ENCODE measurements around the gene ACSL5. TPM values are rescaled to one million over a fixed set of nuclear protein-coding genes. Genes with fewer than 3 reads are reported as not detected.
A peak's percentile ranks its signal among the peaks of the same experiment; 100 is the strongest.

The ACSL5 gene
- total and polyA plus RNA-seq, 2 experiments from 2014 or later, result not detected

GRCh38 chr10:112429147-112429546, 55.2 kb downstream of the ACSL5 start:
- TF ChIP-seq CREB1 (CRISPR knock-in tag; IDR thresholded peaks at IDR 0.05; ENCODE audit: low read depth) (no peak), CTCF (conservative IDR thresholded peaks at IDR 0.05; ENCODE audit: low read depth in 2 of 2) (no peak), ZNF114 (CRISPR knock-in tag; IDR thresholded peaks at IDR 0.05) (no peak), STAT1 (IDR thresholded peaks at IDR 0.05; ENCODE audit: unreplicated experiment) (no peak), ZNF331 (CRISPR knock-in tag; IDR thresholded peaks at IDR 0.05; ENCODE audit: low read depth) (no peak), EZH2 (IDR thresholded peaks at IDR 0.05; ENCODE audit: low read depth, unreplicated experiment) (no peak), POLR2AphosphoS5 (IDR thresholded peaks at IDR 0.05; ENCODE audit: low read depth) (no peak), ZNF462 (CRISPR knock-in tag; IDR thresholded peaks at IDR 0.05) (no peak), EZH2phosphoT487 (IDR thresholded peaks at IDR 0.05; ENCODE audit: unreplicated experiment) (no peak), NANOG (IDR thresholded peaks at IDR 0.05; ENCODE audit: borderline replicate concordance) (no peak), ETS1 (IDR thresholded peaks at IDR 0.05) (no peak), JUNB (IDR thresholded peaks at IDR 0.05; ENCODE audit: unreplicated experiment) (no peak)
- TF ChIP-seq, protein P1, sequence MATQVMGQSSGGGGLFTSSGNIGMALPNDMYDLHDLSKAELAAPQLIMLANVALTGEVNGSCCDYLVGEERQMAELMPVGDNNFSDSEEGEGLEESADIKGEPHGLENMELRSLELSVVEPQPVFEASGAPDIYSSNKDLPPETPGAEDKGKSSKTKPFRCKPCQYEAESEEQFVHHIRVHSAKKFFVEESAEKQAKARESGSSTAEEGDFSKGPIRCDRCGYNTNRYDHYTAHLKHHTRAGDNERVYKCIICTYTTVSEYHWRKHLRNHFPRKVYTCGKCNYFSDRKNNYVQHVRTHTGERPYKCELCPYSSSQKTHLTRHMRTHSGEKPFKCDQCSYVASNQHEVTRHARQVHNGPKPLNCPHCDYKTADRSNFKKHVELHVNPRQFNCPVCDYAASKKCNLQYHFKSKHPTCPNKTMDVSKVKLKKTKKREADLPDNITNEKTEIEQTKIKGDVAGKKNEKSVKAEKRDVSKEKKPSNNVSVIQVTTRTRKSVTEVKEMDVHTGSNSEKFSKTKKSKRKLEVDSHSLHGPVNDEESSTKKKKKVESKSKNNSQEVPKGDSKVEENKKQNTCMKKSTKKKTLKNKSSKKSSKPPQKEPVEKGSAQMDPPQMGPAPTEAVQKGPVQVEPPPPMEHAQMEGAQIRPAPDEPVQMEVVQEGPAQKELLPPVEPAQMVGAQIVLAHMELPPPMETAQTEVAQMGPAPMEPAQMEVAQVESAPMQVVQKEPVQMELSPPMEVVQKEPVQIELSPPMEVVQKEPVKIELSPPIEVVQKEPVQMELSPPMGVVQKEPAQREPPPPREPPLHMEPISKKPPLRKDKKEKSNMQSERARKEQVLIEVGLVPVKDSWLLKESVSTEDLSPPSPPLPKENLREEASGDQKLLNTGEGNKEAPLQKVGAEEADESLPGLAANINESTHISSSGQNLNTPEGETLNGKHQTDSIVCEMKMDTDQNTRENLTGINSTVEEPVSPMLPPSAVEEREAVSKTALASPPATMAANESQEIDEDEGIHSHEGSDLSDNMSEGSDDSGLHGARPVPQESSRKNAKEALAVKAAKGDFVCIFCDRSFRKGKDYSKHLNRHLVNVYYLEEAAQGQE (IDR thresholded peaks at IDR 0.05; ENCODE audit: unreplicated experiment), result no peak
- Histone ChIP-seq H3K27me3 (ENCODE audit: insufficient read depth) (no peaks in the 10 kb centered on the region), H4K20me1 (replicated peaks; ENCODE audit: insufficient read depth) (no peaks in the 10 kb centered on the region), H3K9me2 (ENCODE audit: insufficient read depth) (no peaks in the 10 kb centered on the region), H3K79me2 (replicated peaks; ENCODE audit: insufficient read depth) (no peaks in the 10 kb centered on the region), H3F3A (replicated peaks; ENCODE audit: low read depth) (no peaks in the 10 kb centered on the region), H3K4me2 (no peak overlapping the region), H3K36me3 (ENCODE audit: insufficient read depth) (peaks cover 23% of the 10 kb centered on the region; the same call in 1 of the 2 replicates), H3K27ac (ENCODE audit: low read depth) (peak overlapping the region; percentile 70; the same call in 1 of the 2 replicates), H2AFZ (no peak overlapping the region), H3K4me1 (ENCODE audit: insufficient read depth) (no peaks in the 10 kb centered on the region), H3K4me3 (no peak overlapping the region)
- DNase-seq (ENCODE audit: low spot score) (no peak), ATAC-seq (no peak)
- H3K27me3 Mint-ChIP-seq (ENCODE audit: insufficient read depth, low read depth, poor library complexity), result peaks cover 2% of the 10 kb centered on the region
- peaks cover 13% of the 10 kb centered on the region for H3K36me3 Mint-ChIP-seq (ENCODE audit: low read depth)
- no peak overlapping the region for H3K4me3 Mint-ChIP-seq
- no peaks in the 10 kb centered on the region for H3K4me1 Mint-ChIP-seq
- no peaks in the 10 kb centered on the region for H3K9me3 Mint-ChIP-seq
- peak overlapping the region; percentile 33; the same call in 1 of the 2 replicates for H3K27ac Mint-ChIP-seq

Measured in GM23338 (cell line).